ENCODE measurements around the gene XG.

The XG gene

GRCh38 chrX:2841537-2841936 is 89.7 kb downstream of the XG start:
- no peak overlapping the region for H3K27ac ChIP-seq
- TF ChIP-seq CTCF (conservative IDR thresholded peaks at IDR 0.05), result no peak

DNA sequence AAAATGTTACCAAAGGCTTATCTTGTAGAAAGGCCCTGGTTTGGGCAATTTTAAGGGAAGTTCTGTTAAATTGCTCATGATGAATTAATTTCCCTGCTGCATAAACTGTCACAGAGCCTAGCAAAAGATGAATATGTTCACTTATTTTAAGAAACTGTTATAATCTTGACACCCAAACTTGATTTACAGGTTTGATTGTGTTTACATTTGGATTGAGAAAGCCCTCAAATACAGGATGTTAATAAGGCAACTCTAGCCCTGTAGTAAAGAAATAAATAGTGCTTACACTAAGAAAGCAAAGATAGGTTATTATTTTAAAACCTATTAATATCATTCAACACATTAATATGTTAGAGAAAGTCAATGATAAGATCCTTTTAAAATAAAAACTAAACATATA is 95.2 kb downstream of the XG start:
- no peak for TF ChIP-seq CTCF (conservative IDR thresholded peaks at IDR 0.05)
- no peak overlapping the region; the same call in 1 of the 2 replicates for H3K27ac ChIP-seq

DNA sequence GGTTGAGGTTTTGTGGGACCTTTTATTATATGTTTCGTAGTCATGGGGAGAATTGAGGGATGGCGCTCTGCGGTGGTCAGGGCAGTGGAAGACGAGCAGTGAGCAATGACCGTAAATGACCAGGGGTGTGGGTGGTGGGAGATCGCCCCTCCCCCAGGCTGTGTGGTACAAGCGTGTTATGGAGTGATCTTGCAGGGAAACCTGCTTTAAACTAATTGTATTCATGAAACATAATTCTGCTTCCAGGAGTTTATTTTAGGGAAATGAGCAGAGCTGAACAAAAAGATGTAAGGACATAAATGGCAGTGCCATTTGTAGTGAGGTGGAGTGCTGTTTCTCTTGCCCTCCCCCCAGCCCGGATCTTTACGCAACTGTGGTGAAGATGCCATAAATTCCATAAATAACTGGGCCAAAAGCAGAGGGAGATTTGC is 97.0 kb downstream of the XG start:
- no peak for TF ChIP-seq CTCF (conservative IDR thresholded peaks at IDR 0.05)
- no peak overlapping the region for H3K27ac ChIP-seq

DNA sequence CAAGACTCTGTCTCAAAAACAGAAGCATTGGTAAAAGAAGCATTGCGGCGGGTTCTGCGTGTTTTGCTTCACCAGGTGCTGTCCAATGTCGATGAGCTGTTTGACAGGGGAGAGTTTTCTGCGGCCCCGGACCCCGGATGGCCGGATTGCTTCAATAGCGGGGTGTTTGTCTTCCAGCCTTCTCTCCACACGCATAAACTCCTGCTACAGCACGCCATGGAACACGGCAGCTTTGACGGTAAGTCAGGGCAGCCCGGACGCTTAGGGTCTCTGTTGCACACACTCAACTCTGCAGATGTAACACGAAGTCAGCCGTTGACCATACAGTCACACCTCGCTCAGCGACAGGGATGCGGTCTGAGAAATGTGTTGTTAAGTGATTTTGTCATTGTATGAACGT is 103.1 kb downstream of the XG start:
- no peak for TF ChIP-seq CTCF (conservative IDR thresholded peaks at IDR 0.05)
- no peak overlapping the region for H3K27ac ChIP-seq

GRCh38 chrX:2855761-2856160 is 103.9 kb downstream of the XG start:
- H3K27ac ChIP-seq, result no peak overlapping the region
- no peak for TF ChIP-seq CTCF (conservative IDR thresholded peaks at IDR 0.05)

GRCh38 chrX:2857566-2857965 is 105.7 kb downstream of the XG start:
- TF ChIP-seq CTCF (conservative IDR thresholded peaks at IDR 0.05), result no peak
- H3K27ac ChIP-seq, result no peak overlapping the region

GRCh38 chrX:2859197-2859797 is 107.5 kb downstream of the XG start:
- no peak overlapping the region for H3K27ac ChIP-seq

More at GRCh38 chrX:2859197-2859797, 107.5 kb downstream of the XG start:
- TF ChIP-seq CTCF (conservative IDR thresholded peaks at IDR 0.05), result no peak

Data from VCaP (cell line).